ENCODE results near the gene ZBTB49. TPM values are rescaled to one million over a fixed set of nuclear protein-coding genes. Genes with fewer than 3 reads are reported as not detected.

The ZBTB49 gene
- total RNA-seq, 4 donors from 2014 or later: 2.0 to 6.7 (median 6.3) TPM

DNA sequence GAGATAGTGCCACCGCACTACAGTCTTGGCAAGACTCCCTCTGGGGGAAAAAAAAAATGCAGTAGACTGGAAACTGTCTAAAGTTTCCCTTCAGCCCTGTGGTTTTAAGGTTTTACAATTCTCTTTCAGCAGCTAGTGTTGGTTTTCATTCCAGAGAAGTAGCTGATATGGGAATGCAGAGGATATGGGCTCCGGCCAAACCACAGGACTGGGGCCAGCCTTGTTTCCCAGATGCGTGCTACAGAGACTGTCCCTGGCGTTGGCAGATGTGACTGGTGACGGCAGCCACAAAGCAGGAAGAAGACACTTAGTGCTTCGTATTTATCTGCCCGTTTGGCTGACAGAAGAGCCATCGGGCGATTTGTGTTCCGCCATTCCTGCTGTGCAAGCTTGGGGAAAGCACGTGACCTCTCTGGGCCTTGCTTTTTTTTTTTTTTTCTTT lies 43.2 kb downstream of the ZBTB49 start:
- Histone ChIP-seq H3K36me3 (no peaks in the 10 kb centered on the region), H3K27ac (no peak overlapping the region), H3K27me3 (peaks cover 28% of the 10 kb centered on the region), H3K4me1 (no peaks in the 10 kb centered on the region), H3K9me3 (peaks cover 0 to 10% (median 0%) of the 10 kb centered on the region in 3 donors), H3K4me3 (no peak overlapping the region)
- ATAC-seq: no peak
- TF ChIP-seq, protein P1, sequence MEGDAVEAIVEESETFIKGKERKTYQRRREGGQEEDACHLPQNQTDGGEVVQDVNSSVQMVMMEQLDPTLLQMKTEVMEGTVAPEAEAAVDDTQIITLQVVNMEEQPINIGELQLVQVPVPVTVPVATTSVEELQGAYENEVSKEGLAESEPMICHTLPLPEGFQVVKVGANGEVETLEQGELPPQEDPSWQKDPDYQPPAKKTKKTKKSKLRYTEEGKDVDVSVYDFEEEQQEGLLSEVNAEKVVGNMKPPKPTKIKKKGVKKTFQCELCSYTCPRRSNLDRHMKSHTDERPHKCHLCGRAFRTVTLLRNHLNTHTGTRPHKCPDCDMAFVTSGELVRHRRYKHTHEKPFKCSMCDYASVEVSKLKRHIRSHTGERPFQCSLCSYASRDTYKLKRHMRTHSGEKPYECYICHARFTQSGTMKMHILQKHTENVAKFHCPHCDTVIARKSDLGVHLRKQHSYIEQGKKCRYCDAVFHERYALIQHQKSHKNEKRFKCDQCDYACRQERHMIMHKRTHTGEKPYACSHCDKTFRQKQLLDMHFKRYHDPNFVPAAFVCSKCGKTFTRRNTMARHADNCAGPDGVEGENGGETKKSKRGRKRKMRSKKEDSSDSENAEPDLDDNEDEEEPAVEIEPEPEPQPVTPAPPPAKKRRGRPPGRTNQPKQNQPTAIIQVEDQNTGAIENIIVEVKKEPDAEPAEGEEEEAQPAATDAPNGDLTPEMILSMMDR (IDR thresholded peaks at IDR 0.05): no peak
- TF ChIP-seq EP300 (IDR thresholded peaks at IDR 0.05) (no peak), POLR2AphosphoS5 (IDR thresholded peaks at IDR 0.05) (no peak), POLR2A (IDR thresholded peaks at IDR 0.05) (no peak)
- 51 to 80% methylated on average over 8 to 11 of the region's 11 CpGs for WGBS, 2 donors (ENCODE audit: low coverage in 1 of 2)

DNA sequence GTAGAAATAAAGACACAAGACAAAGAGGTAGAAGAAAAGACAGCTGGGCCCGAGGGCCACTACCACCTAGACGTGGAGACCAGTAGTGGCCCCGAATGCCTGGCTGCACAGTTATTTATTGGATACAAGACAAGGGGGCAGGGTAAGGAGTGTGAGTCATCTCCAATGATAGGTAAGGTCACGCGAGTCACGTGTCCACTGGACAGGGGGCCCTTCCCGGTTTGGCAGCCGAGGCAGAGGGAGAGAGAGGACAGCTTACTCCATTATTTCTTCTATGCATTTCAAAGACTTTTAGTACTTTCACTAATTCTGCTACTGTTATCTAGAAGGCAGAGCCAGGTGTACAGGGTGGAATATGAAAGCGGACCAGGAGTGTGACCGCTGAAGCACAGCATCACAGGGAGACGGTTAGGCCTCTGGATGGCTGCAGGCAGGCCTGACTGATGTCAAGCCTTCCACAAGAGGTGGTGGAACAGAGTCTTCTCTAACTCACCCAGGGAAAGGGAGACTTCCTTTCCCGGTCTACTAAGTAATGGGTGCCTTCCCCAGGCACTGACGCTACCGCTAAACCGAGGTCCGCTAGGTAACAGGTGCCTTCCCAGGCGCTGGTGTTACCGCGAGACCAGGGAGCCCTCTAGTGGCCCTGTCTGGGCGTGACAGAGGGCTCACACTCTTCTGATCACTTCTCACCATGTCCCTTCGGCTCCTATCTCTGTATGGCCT lies 44.9 kb downstream of the ZBTB49 start:
- Histone ChIP-seq H3K9me3 (peaks cover 0 to 9% (median 0%) of the 10 kb centered on the region in 3 donors), H3K4me1 (no peaks in the 10 kb centered on the region), H3K27me3 (peaks cover 19% of the 10 kb centered on the region), H3K4me3 (no peak overlapping the region), H3K36me3 (no peaks in the 10 kb centered on the region), H3K27ac (no peak overlapping the region)
- ATAC-seq: peak; percentile 55
- TF ChIP-seq POLR2A (IDR thresholded peaks at IDR 0.05): no peak
- TF ChIP-seq, protein P1 (IDR thresholded peaks at IDR 0.05): peak in 3 of 4 experiments; percentile 51 to 61 (median 52)
- WGBS, 2 donors (ENCODE audit: low coverage in 1 of 2): 53 to 56% methylated on average over 13 to 14 of the region's 21 CpGs

DNA sequence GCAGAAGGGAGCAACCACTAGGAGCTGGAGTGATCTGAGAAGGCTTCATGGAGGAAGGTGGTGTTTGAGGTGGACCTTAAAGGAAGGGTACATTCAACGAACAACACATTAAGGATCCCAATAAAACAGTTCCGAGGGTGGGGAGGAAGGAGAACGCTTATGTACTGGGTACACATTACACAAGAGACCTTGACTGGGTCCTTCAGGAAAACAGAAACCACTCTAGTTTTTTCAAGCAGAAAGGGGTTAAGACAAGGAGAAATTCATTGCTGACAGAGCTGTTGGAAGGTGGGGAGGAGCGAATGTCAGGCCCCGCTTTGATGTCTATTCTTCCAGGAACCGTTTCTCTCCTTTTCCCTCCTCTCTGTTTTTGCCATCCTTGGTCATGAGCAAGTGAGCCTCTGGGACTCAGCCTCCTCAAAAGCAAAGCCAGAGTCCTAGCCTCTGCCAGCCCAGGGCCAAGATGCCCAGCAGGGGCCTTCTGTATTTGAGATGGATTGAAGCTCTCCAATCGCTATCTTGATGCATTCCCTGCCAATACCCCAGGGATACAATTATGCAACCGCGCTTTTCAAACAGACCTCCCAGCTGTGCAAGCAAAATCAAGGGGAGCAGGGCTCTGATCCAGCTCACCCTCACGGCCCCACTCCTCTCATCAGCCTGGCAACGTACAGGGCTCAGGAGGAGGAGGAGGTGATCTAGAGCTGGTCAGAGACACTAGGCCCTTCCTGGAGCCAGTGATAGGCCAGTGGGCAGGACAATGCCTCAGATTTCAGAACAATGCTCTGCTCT lies 48.4 kb downstream of the ZBTB49 start:
- Histone ChIP-seq H3K27me3 (peaks cover 26% of the 10 kb centered on the region), H3K9me3 (no peaks in the 10 kb centered on the region), H3K4me3 (no peak overlapping the region), H3K36me3 (no peaks in the 10 kb centered on the region), H3K27ac (no peak overlapping the region), H3K4me1 (no peaks in the 10 kb centered on the region)
- ATAC-seq: no peak
- TF ChIP-seq EP300 (IDR thresholded peaks at IDR 0.05): no peak
- TF ChIP-seq, protein P1 (IDR thresholded peaks at IDR 0.05): no peak
- no peak for TF ChIP-seq POLR2A (IDR thresholded peaks at IDR 0.05)
- no peak for TF ChIP-seq POLR2AphosphoS5 (IDR thresholded peaks at IDR 0.05)
- WGBS, 2 donors (ENCODE audit: low coverage in 1 of 2): 46 to 57% methylated on average over 3 to 7 of the region's 11 CpGs

DNA sequence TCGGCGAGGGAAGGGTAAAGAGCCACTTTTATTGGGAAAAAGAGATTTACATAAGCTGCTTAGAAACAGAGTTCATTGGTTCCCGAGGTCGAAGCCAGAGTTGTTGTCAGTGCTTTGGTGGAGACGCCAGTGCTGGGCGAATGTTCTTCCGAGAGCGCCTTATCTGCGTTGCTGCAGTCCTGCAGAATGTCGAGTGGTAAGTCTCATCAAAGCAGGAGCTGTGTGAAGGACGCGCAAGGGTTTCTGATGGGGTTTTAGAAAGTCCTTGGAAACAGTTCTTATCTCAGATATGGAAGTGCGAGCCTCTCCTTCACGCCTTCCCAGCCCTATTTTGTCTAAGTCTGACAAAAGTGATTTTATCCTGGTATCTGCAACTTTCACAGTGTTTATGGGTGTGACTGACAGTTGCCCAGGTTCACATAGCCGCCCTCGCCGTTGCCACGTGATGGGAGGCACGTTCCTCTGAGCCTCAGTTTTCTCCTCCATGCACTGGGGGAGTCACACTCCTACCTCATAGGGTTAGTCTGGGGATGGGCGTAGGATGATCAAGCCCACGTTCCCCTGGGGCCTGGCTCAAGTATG lies 49.5 kb downstream of the ZBTB49 start:
- ATAC-seq: no peak
- H3K27ac ChIP-seq: no peak overlapping the region
- H3K4me3 ChIP-seq: no peak overlapping the region
- H3K27me3 ChIP-seq: peaks cover 30% of the 10 kb centered on the region
- H3K4me1 ChIP-seq: no peaks in the 10 kb centered on the region
- TF ChIP-seq, protein P1 (IDR thresholded peaks at IDR 0.05): no peak
- TF ChIP-seq POLR2A (IDR thresholded peaks at IDR 0.05) (no peak), EP300 (IDR thresholded peaks at IDR 0.05) (no peak), POLR2AphosphoS5 (IDR thresholded peaks at IDR 0.05) (no peak)
- WGBS, 2 donors (ENCODE audit: low coverage in 1 of 2): 19 to 25% methylated on average over 5 to 12 of the region's 21 CpGs
- H3K36me3 ChIP-seq: no peaks in the 10 kb centered on the region
- no peaks in the 10 kb centered on the region for H3K9me3 ChIP-seq

Measured in gastroesophageal sphincter (tissue), 4 donors.